ENCODE measurements around the gene BCAS3.
A peak's percentile ranks its signal among the peaks of the same experiment; 100 is the strongest.

The BCAS3 gene

DNA sequence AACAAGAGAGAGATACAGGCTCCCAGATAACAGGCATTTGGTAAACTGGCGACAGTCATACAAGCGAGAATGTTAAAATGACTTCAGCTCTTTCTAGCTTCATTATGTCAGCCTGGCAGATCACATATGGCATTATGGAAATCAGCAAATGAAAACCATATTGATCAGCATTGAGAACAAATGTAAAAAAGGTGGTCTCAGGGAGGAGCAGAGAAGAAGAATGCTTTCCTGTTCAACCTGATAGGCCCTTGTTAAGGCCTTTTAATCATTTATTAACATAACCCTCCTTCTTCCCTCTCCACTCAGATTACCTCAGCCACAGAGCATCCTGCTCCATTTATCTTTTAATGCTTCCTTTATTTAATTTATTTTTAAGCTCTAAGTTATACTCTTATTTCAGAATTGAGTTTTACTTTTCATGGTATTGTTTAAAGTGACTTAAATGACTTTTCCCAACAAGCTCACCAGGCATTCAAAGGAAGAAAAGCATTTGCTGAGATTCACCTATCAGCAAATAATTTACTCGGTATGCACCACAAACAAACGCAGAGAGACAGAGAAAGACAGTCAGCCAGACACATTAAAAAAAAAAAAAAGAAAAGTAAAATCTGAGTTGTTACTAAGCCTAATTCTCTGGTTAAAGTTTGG lies 478.1 kb downstream of the BCAS3 start:
- POLR2A ChIA-PET = no interaction called here
- no peak overlapping the region for H3K4me3 ChIP-seq (ENCODE audit: control insufficient read depth in 1 of 7, extremely low read depth in 1 of 7, insufficient read depth in 4 of 7, low read depth in 2 of 7, low read length in 6 of 7)
- no peak overlapping the region for H3K27ac ChIP-seq (ENCODE audit: insufficient read depth in 1 of 2, low read depth in 1 of 2, low read length in 2 of 2, poor library complexity in 1 of 2, severe bottlenecking in 2 of 2)
- H3K9me3 ChIP-seq (ENCODE audit: control extremely low read depth in 1 of 5, control insufficient read depth in 4 of 5, insufficient read depth in 2 of 5, low read depth in 1 of 5, low read length in 4 of 5) = no peaks in the 10 kb centered on the region
- no peaks in the 10 kb centered on the region for H3K27me3 ChIP-seq (replicated peaks in 2 of 5; ENCODE audit: control insufficient read depth in 4 of 5, insufficient read depth in 5 of 5, low read length in 4 of 5)
- 87% methylated on average over 2 of the region's 4 CpGs for WGBS (ENCODE audit: insufficient coverage)
- H3K36me3 ChIP-seq (ENCODE audit: control insufficient read depth in 4 of 4, insufficient read depth in 4 of 4, low read length in 3 of 4) = no peaks in the 10 kb centered on the region
- peaks cover 0 to 12% (median 2%) of the 10 kb centered on the region in 4 experiments for H3K4me1 ChIP-seq (ENCODE audit: control extremely low read depth in 1 of 4, control insufficient read depth in 4 of 4, insufficient read depth in 4 of 4, low read length in 3 of 4)
- CTCF ChIA-PET = no interaction called here
- DNase-seq = no peak

GRCh38 chr17:61157246-61157886 lies 479.7 kb downstream of the BCAS3 start:
- DNase-seq = peak in 2 of 3 donors; percentile 41 to 49
- POLR2A ChIA-PET = no interaction called here
- H3K4me1 ChIP-seq (ENCODE audit: control extremely low read depth in 1 of 4, control insufficient read depth in 4 of 4, insufficient read depth in 4 of 4, low read length in 3 of 4) = peaks cover 0 to 12% (median 2%) of the 10 kb centered on the region in 4 experiments
- CTCF ChIA-PET = no interaction called here
- H3K27ac ChIP-seq (ENCODE audit: insufficient read depth in 1 of 2, low read depth in 1 of 2, low read length in 2 of 2, poor library complexity in 1 of 2, severe bottlenecking in 2 of 2) = no peak overlapping the region
- H3K36me3 ChIP-seq (ENCODE audit: control insufficient read depth in 4 of 4, insufficient read depth in 4 of 4, low read length in 3 of 4) = no peaks in the 10 kb centered on the region
- no peak overlapping the region for H3K4me3 ChIP-seq (ENCODE audit: control insufficient read depth in 1 of 7, extremely low read depth in 1 of 7, insufficient read depth in 4 of 7, low read depth in 2 of 7, low read length in 6 of 7)
- WGBS (ENCODE audit: insufficient coverage) = 68% methylated on average over 4 of the region's 7 CpGs
- no peaks in the 10 kb centered on the region for H3K9me3 ChIP-seq (ENCODE audit: control extremely low read depth in 1 of 5, control insufficient read depth in 4 of 5, insufficient read depth in 2 of 5, low read depth in 1 of 5, low read length in 4 of 5)
- no peaks in the 10 kb centered on the region for H3K27me3 ChIP-seq (replicated peaks in 2 of 5; ENCODE audit: control insufficient read depth in 4 of 5, insufficient read depth in 5 of 5, low read length in 4 of 5)

DNA sequence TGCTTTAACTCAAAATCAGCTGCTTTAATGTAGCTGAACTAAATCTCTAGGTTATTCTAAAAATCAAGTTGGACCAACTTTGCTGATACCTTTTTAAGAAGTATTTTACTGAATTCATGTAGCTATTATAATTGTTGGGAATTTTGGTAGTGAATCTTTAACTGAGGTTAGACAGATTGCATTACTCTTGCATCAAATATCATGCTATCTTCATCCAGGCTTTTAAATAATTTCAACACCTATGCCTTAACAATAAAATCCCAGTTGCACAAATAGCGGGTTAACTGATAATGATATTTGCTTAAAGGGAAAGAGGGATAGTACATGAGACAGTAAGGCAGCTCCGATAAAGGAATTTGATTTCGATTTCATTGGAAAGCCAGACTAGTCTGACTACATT lies 480.7 kb downstream of the BCAS3 start:
- H3K9me3 ChIP-seq (ENCODE audit: control extremely low read depth in 1 of 5, control insufficient read depth in 4 of 5, insufficient read depth in 2 of 5, low read depth in 1 of 5, low read length in 4 of 5) = no peaks in the 10 kb centered on the region
- ChIA-PET CTCF (no interaction called here), POLR2A (no interaction called here)
- no peak overlapping the region for H3K4me3 ChIP-seq (ENCODE audit: control insufficient read depth in 1 of 7, extremely low read depth in 1 of 7, insufficient read depth in 4 of 7, low read depth in 2 of 7, low read length in 6 of 7)
- DNase-seq = no peak
- no peaks in the 10 kb centered on the region for H3K27me3 ChIP-seq (replicated peaks in 2 of 5; ENCODE audit: control insufficient read depth in 4 of 5, insufficient read depth in 5 of 5, low read length in 4 of 5)
- peaks cover 0 to 9% (median 2%) of the 10 kb centered on the region in 4 experiments for H3K4me1 ChIP-seq (ENCODE audit: control extremely low read depth in 1 of 4, control insufficient read depth in 4 of 4, insufficient read depth in 4 of 4, low read length in 3 of 4)
- no peak overlapping the region for H3K27ac ChIP-seq (ENCODE audit: insufficient read depth in 1 of 2, low read depth in 1 of 2, low read length in 2 of 2, poor library complexity in 1 of 2, severe bottlenecking in 2 of 2)
- no peaks in the 10 kb centered on the region for H3K36me3 ChIP-seq (ENCODE audit: control insufficient read depth in 4 of 4, insufficient read depth in 4 of 4, low read length in 3 of 4)
- WGBS (ENCODE audit: insufficient coverage) = no CpG with 5 or more reads among the region's 3 CpGs

DNA sequence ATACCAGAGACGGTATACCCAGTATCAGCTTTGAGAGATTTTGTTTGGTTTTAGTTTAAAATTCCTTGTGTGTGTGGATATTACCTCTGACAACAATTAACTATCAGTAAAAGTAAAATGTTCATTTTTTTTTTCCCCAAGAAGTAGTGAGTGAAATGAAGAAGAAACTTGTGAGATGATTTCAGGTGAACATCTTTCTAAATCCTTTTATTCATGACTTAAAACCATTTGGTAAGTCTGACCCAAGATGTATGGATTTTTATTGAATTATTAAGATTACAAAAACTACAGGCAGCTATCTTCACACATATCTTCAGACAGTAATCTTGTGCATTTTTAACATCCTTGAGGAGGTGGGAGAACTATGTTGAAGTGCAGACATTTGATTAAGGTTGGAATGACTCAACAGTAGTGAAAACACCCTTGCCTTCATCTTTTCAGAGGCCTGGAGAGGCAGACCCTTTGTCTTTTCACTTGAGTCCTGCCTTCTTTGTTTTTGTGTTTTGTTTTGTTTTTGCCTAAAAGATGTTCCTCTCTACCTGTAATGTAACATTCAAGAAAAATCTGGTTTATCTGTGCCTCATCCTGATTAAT lies 481.7 kb downstream of the BCAS3 start:
- H3K36me3 ChIP-seq (ENCODE audit: control insufficient read depth in 4 of 4, insufficient read depth in 4 of 4, low read length in 3 of 4) = no peaks in the 10 kb centered on the region
- H3K4me3 ChIP-seq (ENCODE audit: control insufficient read depth in 1 of 7, extremely low read depth in 1 of 7, insufficient read depth in 4 of 7, low read depth in 2 of 7, low read length in 6 of 7) = no peak overlapping the region
- peak in 2 of 3 donors; percentile 32 to 56 for DNase-seq
- ChIA-PET CTCF (interaction anchor here (0.6 kb wide), 1 partner anchor 10 kb away, joined by 3 read pairs; no protein-coding TSS in a partner anchor), POLR2A (no interaction called here)
- H3K27me3 ChIP-seq (replicated peaks in 2 of 5; ENCODE audit: control insufficient read depth in 4 of 5, insufficient read depth in 5 of 5, low read length in 4 of 5) = no peaks in the 10 kb centered on the region
- H3K4me1 ChIP-seq (ENCODE audit: control extremely low read depth in 1 of 4, control insufficient read depth in 4 of 4, insufficient read depth in 4 of 4, low read length in 3 of 4) = peaks cover 0 to 9% (median 2%) of the 10 kb centered on the region in 4 experiments
- WGBS (ENCODE audit: insufficient coverage) = no CpG with 5 or more reads among the region's 1 CpG
- no peak overlapping the region for H3K27ac ChIP-seq (ENCODE audit: insufficient read depth in 1 of 2, low read depth in 1 of 2, low read length in 2 of 2, poor library complexity in 1 of 2, severe bottlenecking in 2 of 2)
- H3K9me3 ChIP-seq (ENCODE audit: control extremely low read depth in 1 of 5, control insufficient read depth in 4 of 5, insufficient read depth in 2 of 5, low read depth in 1 of 5, low read length in 4 of 5) = peaks cover 0 to 2% (median 0%) of the 10 kb centered on the region in 5 experiments

DNA sequence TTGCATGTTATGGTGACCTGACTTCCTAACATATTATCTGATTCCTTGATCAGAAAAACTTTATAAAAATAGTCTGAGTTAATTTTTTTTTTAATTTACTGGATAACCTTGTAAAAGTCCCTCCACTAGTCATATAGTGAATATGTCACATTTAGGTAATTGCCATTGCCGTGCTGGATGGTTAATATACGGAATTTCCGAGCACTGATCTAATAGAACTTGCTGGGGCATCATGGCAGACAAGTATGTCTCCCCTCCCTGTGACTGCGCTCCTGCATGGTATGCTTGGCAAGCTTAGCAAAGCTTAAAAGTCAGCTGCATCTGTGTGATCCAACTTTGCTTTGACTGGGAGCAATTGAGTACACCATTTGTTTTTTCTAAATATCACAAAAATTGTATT lies 482.6 kb downstream of the BCAS3 start:
- peaks cover 0 to 4% (median 0%) of the 10 kb centered on the region in 4 experiments for H3K36me3 ChIP-seq (ENCODE audit: control insufficient read depth in 4 of 4, insufficient read depth in 4 of 4, low read length in 3 of 4)
- H3K27ac ChIP-seq (ENCODE audit: insufficient read depth in 1 of 2, low read depth in 1 of 2, low read length in 2 of 2, poor library complexity in 1 of 2, severe bottlenecking in 2 of 2) = no peak overlapping the region
- no peaks in the 10 kb centered on the region for H3K27me3 ChIP-seq (replicated peaks in 2 of 5; ENCODE audit: control insufficient read depth in 4 of 5, insufficient read depth in 5 of 5, low read length in 4 of 5)
- CTCF ChIA-PET = interaction anchor here (1.8 kb wide), 1 partner anchor 11 kb away, joined by 3 read pairs; no protein-coding TSS in a partner anchor
- H3K4me1 ChIP-seq (ENCODE audit: control extremely low read depth in 1 of 4, control insufficient read depth in 4 of 4, insufficient read depth in 4 of 4, low read length in 3 of 4) = peaks cover 0 to 9% (median 2%) of the 10 kb centered on the region in 4 experiments
- 94% methylated on average over 4 of the region's 4 CpGs for WGBS (ENCODE audit: insufficient coverage)
- POLR2A ChIA-PET = no interaction called here
- H3K9me3 ChIP-seq (ENCODE audit: control extremely low read depth in 1 of 5, control insufficient read depth in 4 of 5, insufficient read depth in 2 of 5, low read depth in 1 of 5, low read length in 4 of 5) = peaks cover 0 to 6% (median 0%) of the 10 kb centered on the region in 5 experiments
- no peak overlapping the region for H3K4me3 ChIP-seq (ENCODE audit: control insufficient read depth in 1 of 7, extremely low read depth in 1 of 7, insufficient read depth in 4 of 7, low read depth in 2 of 7, low read length in 6 of 7)
- no peak for DNase-seq

DNA sequence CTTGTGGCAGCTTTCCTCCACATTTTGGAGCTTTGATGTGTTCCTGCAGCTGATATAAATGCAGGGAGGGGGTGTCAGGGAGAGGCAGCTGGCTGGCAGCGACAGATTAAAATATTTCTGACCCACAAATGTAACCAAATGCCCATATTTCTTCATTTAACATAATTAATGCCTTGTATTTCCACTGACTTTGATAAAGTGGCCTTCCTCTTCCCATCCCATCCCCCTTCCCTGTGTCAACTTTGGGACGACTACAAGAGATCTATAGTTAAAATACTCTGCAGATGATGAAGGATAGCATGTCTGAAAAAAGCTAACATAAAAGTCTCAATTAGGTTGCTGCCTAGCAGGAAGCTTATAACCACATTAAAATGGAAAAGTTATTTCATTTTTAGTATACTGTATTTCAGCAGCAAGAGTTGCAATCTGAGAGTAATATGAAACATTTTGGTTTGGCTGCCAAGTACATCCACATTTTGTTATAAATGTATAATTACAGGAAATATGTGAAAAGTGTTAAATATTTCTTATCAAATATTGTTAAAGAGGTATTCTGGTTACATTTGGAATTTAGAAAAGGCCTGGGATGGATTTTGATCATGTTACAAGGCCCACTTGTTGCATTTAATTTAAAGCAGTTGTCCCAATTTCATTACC lies 483.3 kb downstream of the BCAS3 start:
- Histone ChIP-seq H3K27ac (ENCODE audit: insufficient read depth in 1 of 2, low read depth in 1 of 2, low read length in 2 of 2, poor library complexity in 1 of 2, severe bottlenecking in 2 of 2) (no peak overlapping the region), H3K36me3 (ENCODE audit: control insufficient read depth in 4 of 4, insufficient read depth in 4 of 4, low read length in 3 of 4) (peaks cover 0 to 4% (median 0%) of the 10 kb centered on the region in 4 experiments), H3K9me3 (ENCODE audit: control extremely low read depth in 1 of 5, control insufficient read depth in 4 of 5, insufficient read depth in 2 of 5, low read depth in 1 of 5, low read length in 4 of 5) (peaks cover 0 to 6% (median 0%) of the 10 kb centered on the region in 5 experiments), H3K4me1 (ENCODE audit: control extremely low read depth in 1 of 4, control insufficient read depth in 4 of 4, insufficient read depth in 4 of 4, low read length in 3 of 4) (peaks cover 0 to 7% (median 2%) of the 10 kb centered on the region in 4 experiments), H3K4me3 (ENCODE audit: control insufficient read depth in 1 of 7, extremely low read depth in 1 of 7, insufficient read depth in 4 of 7, low read depth in 2 of 7, low read length in 6 of 7) (no peak overlapping the region), H3K27me3 (replicated peaks in 2 of 5; ENCODE audit: control insufficient read depth in 4 of 5, insufficient read depth in 5 of 5, low read length in 4 of 5) (no peaks in the 10 kb centered on the region)
- ChIA-PET CTCF (interaction anchor here (1.8 kb wide), 1 partner anchor 12 kb away, joined by 3 read pairs; no protein-coding TSS in a partner anchor), POLR2A (no interaction called here)
- 60% methylated on average over 1 of the region's 2 CpGs for WGBS (ENCODE audit: insufficient coverage)
- peak in 1 of 3 donors; percentile 23 for DNase-seq

Data from common myeloid progenitor, CD34-positive (primary cell).